ENCODE data around the gene GLI3.

Gene GLI3

DNA sequence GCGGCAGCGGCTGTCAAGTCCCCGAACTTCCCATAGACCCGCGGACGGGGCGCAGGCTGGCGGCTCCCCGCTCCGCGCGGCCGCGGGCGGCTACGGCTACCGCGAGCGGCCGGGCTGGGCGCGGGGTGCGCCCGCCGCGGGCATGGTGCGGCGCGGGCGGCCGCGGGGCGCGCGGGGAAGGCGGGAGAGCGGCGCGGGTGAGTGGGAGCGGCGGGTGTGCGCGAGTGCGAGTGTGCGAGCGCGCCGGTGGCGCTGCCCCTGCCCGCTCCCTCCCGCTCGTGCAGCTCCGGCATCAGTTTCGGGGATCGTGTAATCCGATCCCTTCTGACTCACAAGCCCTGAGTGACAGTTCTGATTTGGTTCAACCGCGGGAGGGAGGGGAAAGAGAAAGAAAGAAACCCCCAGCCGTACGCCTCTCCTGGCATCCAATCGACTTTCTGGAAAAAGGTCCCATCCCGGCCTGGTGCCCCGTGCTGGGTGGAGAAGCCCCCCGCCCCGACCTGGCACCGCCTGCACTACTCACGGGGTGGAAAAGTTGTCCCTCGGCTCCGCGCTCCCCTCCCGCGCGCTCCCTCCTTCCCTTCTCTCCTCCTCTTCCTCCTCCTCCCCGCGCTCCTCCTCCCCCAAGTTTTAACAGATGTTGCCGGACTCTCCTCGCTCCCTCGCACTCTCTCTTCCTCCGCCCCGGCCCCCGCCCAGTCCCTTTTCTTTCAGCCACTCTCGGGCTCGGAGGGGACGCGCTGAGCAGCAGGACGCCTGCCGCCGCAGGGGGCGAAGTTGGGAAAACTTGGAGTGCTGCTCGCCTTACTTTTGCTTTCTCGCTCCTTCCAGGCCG lies at the start of gene GLI3:
TSS of gene GLI3 (minus strand) at position 234 of the 835 bp plus-strand sequence. CDS start 13,956 bp downstream, outside the sequence.
- DNase-seq (ENCODE audit: low read depth), result no peak

DNA sequence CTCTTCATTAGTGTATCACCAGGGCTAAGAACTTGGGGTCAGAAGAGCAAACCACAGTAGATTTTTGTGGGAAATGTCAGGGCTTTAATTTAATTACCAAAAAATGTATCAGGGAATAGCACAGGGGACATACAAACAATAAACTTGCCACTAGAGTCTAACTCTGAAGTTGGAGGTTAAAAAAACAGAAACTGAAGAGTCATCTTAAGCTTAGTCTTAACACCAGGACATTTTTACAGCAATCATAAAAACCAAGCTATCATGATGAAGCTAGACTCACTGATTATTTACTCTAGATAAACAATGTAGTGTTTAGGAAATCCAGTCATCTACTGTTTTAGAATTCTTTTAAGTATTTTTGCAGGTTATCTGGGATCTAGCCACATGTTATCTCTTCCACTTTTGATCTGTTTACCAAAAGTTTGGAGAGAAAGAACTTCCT lies 48.4 kb upstream of the GLI3 start:
- no peak for DNase-seq (ENCODE audit: low read depth)

DNA sequence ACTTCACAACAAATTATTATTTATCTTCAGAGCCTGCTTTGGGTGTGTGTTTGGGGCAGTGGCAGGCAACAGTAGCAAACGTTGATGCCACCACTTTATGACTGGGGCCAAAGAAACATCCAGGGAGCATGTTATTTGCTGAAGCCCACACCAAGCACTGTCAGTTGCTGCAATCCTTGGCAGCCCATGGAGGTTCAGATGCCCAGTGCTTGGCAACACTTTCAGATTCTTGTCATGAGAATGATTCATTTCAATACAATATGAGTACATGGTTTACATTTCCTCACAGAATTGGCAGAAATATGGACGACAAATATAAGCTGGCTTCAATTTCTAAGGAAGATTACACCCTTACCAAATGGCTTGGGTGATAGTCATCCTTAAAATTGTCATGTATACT lies 46.5 kb upstream of the GLI3 start:
- DNase-seq (ENCODE audit: low read depth), result no peak

DNA sequence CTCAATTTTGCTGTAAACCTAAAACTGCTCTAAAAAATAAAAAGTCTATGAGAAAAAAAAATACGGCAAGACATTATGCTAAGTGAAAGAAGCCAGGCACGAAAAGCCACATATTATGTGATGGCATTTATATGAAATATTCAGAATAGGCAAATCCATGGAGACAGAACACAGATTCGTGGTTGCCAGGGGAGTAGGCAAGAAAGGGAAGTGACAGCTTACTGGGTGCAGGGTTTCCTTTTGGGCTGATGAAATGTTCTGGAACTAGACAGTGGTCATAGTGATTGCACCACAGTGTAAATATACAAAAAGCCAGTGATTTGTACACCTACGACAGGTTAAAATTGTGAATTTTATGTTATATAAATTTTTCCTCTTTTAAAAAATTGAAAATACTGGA lies 41.3 kb upstream of the GLI3 start:
- DNase-seq (ENCODE audit: low read depth), result no peak

DNA sequence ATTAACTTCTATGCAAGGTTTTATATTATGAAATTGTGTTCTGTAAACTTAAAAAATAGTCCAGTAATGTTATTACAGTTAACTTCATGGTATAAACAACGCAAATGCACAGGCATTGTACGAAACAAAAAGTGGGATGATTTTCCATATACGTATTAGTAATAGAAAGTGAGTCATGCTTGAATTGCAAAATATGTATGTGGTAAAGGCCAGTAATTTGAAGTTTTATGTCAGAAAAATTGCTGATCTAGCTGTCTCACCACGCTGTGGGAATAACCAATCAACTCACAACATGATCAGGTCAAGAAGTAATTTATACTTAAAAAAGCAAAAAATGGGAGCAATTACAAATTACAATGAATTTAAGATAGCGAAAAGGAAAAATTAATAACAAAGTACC lies 37.0 kb upstream of the GLI3 start:
- no peak for DNase-seq (ENCODE audit: low read depth)

DNA sequence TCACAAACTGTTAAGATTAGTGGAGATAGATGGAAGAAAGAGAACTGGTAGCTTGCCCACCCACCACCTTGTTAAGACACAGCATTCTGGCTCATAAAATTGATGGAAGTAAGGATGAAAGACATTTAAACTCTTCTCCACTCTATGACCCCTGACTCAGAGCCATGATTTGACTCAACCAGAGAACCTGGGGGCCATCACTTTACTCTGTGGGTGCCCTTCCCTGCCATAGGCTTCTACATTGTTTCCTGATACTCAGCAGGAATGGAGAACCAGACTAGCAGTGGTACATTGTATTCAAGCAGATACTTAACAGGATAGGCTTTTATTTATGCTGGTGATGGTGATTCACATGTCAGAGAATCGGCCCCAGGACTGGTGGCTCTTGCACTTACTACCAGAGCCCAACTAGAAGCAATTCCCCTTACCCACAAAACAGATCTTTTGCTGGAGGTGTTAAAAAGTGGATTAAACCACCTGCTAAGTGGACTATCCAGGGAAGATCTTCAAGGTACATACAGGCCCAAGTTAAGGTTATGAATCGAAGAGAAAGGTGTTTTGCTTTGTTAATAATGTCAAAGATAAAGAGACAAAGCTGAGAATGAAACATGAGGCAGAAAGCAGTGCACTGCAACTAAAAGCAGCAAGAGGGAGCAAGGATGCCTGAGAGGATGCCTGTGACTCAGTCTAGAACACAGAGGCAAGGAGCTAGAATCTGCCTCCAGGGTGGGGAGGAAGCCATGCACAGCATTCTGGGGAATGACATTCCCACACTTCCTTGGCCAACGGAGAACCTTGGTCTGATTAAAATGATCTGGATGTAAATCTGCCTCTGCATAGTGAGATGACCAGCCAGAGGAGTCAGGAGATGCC lies 36.0 kb upstream of the GLI3 start:
- no peak for DNase-seq (ENCODE audit: low read depth)

DNA sequence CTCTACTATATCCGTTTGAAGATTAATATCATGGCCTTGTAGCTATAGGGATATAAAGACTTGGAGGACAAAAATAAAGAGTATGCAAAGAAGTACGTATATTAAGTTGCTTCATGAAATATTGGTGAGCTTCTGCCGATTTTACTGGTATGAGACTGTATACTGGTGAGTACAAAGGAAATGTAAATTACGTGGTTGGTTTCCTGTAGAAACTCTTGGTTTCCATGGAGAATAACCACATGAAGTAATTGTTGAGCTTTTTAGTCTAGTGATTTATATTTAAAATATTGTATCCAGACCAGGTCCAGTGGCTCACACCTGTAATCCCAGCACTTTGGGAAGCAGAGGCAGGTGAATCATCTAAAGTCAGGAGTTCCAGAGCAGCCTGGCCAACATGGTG lies 32.2 kb upstream of the GLI3 start:
- DNase-seq (ENCODE audit: low read depth), result no peak

DNA sequence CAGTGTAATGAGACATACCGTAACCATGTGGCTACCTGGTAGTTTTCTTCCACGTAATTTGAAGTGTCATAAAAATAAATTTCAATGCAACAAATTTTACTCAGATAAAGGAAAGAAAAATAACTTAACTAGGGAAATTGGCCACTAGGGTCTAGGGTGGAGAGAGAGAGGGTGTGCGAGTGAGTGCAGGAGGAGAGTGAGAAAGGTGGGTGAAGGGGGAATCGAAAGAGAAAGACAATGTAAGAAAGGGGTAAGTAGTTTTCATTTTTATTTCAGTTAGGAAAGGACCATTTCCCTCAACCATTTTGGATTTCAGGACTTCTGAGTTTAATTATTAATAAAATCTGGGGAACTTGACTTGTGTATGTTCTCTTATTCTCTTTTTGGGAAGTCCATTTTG lies 27.7 kb upstream of the GLI3 start:
- no peak for DNase-seq (ENCODE audit: low read depth)

DNA sequence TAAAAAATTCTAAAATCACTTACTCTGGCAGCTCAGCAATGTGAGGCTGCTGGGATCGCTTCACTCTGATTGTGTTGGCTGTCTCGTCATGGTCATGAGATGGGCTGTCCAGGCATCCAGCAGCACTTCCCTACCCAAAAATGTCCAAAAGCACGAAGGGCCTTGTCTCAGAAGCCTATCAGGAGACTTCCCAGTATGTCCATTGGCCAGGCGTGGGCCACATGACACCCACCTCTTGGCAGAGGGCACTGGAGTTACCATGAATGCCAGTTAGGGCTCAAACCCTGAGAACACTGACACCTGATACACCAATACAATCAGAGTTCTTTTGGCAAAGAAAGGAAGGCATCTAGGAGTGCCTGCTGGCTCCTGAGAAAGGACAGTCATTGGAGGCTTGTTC lies 27.0 kb upstream of the GLI3 start:
- DNase-seq (ENCODE audit: low read depth), result no peak

DNA sequence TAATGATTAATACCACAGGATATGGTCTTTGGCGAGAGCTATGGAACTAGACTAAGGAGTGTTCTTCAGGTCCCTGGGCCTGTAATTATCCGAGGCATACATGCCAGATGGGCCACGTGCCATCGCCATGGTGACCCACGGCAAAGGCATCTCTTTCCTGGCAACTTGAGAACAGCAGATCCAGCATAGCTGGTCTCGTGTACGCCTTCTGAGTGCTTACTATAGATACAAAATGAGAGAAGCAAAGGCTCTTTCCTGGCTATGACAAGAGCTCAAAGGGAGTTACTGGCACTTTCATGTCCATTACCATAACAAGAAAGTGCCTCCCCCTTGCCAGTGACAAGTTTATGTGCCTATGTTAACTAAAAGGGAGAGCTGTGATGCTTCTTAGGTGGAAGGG lies 26.0 kb upstream of the GLI3 start:
- no peak for DNase-seq (ENCODE audit: low read depth)

DNA sequence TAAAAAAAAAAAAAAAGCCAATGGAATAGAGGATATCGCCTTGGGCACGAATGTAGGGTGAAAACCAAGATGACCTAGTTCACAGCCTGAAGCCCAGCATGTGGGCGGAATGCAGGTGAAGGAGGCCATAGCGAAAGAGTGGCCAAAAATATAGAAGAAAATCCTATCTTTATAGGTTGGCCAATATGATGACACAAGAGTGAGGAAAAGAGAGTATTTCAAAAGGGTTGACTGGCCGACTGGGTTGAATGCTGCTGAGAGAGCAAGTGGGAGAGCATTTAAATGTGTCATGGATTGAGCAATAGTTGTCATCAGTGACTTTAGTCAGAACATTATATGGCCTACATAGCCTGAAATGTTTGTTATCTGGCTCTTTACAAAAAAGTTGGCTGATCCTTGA lies 17.2 kb upstream of the GLI3 start:
- DNase-seq (ENCODE audit: low read depth), result no peak

DNA sequence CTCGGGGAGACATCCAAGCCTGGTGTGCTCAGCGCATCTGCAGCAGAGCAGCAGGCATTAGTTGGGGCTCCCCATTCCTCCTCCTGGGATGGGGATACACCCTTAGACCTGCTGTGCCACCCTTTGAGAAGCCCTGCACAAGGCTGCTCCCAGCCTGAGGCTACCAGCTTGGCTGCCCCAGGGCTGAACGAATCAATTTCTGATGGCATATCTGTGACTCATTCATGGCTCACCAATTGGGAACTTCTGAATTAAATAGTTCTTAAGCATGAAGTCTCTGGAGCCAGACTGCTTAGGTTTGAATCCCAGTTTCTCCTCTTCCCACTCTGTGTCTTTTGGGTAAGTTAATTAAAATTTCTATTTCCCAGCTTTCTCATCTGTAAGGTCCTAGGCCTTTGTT lies 16.3 kb upstream of the GLI3 start:
- DNase-seq (ENCODE audit: low read depth), result no peak

DNA sequence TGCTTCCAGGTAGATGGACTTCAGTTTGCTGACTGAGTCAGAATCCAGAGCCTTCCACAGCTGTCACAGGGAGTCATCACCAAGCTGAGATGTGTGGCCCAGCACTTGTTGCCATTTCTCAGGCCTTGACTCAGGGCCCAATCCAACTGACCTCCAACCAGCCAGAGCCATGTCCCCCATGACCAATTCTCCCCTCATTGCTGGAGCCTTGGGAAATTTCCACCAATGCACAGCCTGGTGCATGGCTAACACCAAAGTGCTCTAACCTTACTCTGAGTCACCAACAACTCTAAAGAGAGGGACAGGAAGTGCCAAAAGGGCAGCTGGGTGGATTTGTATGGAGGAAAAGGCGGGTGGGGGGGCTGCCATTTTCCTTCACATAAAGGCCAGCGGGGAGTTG lies 13.4 kb upstream of the GLI3 start:
- no peak for DNase-seq (ENCODE audit: low read depth)

DNA sequence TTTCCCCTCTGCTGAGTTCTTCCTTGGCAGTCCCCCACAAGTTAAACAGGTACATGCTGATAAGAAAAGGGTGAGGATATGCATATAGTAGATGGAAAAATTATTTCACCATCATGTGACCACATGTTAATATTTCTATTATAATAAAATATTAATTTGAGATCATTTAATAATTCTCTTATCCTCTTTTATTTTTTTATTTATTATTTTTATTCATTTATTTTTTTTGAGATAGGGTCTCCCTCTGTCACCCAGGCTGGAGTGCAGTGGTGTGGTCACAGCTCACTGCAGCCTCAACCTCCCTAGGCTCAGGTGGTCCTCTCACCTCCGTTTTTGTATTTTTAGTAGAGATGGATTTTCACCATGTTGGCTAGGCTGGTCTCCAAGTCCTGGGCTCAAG lies 11.6 kb upstream of the GLI3 start:
- no peak for DNase-seq (ENCODE audit: low read depth)

DNA sequence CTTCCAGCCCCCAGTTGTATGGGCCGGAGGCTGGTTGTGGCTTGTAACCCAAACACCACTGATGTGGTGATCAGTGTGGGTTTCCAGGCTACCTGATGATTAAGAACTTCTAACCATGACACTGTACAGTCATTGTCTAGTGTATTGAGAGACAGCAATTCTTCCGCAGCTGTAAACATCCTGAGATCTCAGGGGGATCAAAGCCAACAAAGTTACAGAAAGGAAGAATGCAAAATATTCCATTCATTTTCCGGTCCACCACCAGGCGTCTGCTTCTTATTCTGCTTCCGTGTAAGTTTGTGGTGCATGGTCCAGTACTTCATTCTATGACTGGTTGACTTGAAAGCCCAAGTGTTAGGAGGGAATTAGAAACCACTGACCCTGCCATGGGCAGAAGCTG lies 10.3 kb upstream of the GLI3 start:
- no peak for DNase-seq (ENCODE audit: low read depth)

DNA sequence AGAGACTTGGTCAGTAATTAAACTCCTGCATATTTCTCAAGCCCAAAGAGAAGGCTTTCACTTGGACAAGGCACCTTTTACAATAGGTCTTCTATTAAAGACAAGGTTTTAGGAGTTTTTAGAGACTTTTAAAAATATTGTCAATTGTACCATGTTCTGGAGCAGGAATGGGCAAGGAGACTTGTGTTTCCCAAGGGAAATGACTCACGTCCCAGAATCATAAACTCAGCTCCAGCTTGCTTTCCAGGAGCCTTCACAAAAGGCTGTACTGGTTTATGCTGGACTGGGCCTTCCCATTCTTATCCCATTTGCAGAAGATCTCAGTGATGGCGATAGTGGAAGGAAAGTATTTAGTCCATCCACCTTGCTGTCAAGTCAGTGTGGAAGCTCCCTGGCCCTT lies 7.8 kb upstream of the GLI3 start:
- no peak for DNase-seq (ENCODE audit: low read depth)

DNA sequence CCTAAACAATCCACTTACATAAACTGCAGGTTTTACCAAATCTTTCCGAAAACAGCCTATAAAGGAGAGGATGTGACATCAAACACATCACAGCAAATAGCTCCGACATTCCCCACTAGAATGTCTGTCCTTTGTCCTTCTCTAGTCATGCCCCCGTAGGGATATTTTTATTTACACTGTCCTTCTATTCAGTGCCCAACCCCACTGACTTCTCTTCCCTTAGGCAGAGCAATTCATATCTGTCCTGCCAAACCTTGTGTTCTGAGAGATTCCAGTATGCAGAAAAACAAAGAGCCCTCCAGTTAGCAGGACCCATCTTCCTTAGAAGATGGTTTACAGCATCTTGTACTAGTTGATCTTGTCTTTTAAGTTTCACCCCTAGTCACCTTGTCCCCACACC lies 5.4 kb upstream of the GLI3 start:
- no peak for DNase-seq (ENCODE audit: low read depth)

DNA sequence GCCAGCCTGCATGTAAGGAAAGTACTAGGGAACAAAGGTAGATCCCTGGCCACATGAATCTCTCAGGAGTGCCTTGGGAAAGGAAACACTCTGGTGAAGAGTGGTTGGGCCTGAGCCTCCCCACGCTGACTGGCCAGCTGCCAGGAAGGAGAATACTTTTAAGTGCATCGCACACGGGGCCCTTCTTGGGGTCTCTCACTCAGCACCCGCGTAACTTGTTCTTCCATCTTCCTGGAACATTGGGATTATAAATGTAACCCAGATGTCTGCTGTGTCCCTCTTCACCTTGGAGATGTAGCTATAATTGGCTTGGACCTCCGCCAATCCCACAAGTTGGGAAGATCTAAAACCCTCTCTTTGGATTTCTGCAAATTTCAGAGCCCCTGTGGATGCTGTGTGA lies 4.4 kb upstream of the GLI3 start:
- DNase-seq (ENCODE audit: low read depth), result no peak

DNA sequence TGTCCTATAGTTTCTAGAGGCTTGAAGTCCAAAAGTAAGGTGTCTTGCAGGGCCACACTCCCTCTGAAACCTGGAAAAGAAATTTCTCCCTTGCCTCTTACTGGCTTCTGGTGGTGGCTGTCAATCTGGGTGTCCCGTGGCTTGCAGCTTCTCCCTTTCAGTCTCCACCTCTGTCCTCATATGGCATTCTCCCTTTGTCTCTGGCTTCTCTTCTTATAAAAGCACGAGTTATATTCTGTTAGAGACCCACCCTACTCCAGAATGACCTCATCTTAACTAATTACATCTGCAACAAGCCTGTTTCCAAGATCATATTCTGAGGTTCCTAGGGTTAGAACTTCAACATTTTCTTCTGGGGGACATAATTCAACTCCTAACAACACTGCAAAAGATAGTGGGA lies 3.4 kb upstream of the GLI3 start:
- no peak for DNase-seq (ENCODE audit: low read depth)

DNA sequence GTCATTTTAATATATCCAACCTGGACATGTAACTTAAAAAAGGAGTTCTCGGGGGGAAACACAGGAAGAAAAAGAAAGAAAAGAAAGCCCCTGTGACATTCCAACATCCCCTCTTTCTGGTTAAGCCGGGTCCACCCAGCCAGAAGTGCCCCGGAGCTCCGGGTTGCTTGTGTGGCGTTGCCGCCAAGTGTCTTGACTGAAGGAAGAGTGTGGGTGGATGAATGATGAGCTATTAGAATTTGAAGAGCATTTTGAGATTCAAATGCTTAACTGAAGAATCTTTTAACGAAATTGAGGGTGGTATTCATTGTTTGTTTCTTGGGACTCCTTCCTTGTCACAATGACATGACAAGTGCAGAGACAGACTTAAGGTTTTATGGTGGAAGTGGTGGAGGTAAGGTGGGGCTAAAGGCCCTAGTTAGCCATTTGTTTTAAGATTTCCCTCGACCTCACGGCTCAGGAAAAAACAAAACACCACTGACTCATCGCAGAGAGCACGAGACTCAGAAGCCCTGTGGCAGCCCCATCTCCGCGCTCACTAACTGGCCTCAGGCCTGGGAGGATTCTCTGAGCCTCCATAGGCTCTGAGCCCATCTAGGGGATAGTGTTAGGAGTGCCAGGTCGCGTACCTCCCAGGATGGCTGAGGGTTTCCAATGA lies 1.8 kb upstream of the GLI3 start:
- no peak for DNase-seq (ENCODE audit: low read depth)

DNA sequence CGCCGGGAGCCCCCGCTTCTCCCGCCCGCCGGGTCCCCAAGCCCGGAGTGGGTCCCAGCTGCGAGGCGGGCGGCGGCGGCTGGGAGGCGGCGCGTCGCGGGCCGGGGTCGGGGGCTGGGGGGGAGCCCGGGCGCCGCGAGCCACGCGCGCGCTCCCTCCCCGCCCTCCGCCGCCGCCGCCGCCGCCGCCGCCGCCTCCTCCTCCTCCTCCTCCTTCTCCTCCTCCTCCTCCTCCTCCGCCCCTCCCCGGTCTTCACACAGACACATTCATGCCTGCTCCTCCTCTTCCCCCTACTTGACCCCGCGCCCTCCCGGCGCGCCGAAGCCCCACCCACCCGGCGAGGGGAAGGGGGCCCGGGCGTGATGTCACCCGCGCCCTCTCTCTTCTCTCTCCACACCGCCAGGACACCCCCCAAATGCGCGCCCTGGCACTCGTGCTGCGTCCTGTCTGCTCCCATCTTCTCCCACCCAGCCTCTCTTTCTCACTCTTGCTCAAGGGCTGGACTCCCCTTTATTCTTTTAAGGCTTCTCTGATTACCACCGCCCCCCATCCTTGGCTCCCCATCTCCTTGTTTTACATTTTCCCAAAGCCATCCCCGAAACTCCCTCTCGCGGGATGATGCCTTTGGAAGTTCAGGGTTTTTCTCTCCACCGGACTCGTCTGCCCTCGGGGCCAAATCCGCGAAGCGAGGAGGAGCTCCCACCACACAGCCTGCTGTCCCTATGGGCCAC lies 967 bp upstream of the GLI3 start:
- DNase-seq (ENCODE audit: low read depth), result no peak
